ENCODE results near the gene A2ML1.
"Not testable (repeated sequence)": the region's sequence is repeated elsewhere in the genome, so short reads cannot be mapped to it uniquely, and the experiment has no call there.

The A2ML1 gene

GRCh38 chr12:8902703-8903102 lies 80.3 kb downstream of the A2ML1 start:
- not testable (repeated sequence) for H3K27me3 Mint-ChIP-seq, H3K9me3 Mint-ChIP-seq
- H3K36me3 Mint-ChIP-seq: peaks cover 13% of the 10 kb centered on the region
- H3K4me3 Mint-ChIP-seq: peak overlapping the region; percentile 3
- peak; percentile 64 for ATAC-seq
- H3K4me1 Mint-ChIP-seq: peaks cover 32% of the 10 kb centered on the region
- H3K27ac Mint-ChIP-seq: peak overlapping the region; percentile 35

DNA sequence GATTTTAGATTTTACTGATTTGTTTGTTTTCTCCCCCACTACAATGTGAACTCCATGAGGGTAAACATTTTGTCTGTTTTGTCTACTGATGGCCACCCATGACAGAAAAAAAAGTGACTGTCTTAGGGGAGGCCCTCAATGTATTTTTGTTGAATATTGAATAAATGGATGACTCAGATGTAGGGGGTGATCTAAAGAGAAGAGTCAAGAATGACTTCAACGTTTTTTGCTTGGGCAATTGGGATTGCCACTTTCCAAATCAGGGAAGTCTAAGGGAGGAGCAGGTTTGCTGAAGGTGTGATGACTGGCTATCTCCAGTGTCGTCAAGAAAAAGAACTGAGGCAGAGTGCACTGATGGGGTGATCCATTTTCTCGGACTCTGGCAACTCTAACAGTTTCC lies 81.2 kb downstream of the A2ML1 start:
- peak overlapping the region; percentile 35 for H3K27ac Mint-ChIP-seq
- H3K9me3 Mint-ChIP-seq: peaks cover 8% of the 10 kb centered on the region
- peaks cover 13% of the 10 kb centered on the region for H3K36me3 Mint-ChIP-seq
- H3K27me3 Mint-ChIP-seq: no peaks in the 10 kb centered on the region
- no peak for ATAC-seq
- H3K4me3 Mint-ChIP-seq: peak overlapping the region; percentile 35
- H3K4me1 Mint-ChIP-seq: peaks cover 32% of the 10 kb centered on the region

DNA sequence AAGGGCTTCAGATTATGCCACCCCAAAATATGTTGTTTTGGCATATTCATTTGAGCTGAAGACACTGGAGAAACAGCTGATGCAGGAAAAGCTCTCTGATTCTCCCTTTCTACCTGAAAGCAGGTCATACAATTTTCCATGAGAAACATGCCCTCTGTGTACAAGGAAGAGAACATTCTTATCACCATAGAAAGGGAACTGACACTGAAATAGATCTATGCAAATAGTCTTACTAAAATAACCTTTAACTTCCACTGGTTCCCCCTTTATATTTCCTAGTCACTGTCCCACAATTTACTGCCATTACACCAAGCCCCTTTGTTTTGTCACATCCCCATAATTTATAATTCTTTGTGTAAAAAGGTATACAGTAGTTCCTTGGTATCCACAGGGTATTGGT lies 82.2 kb downstream of the A2ML1 start:
- Mint-ChIP-seq H3K4me3 (no peak overlapping the region), H3K27ac (no peak overlapping the region), H3K36me3 (peaks cover 13% of the 10 kb centered on the region), H3K9me3 (peaks cover 8% of the 10 kb centered on the region), H3K27me3 (no peaks in the 10 kb centered on the region), H3K4me1 (peaks cover 32% of the 10 kb centered on the region)
- ATAC-seq: no peak

DNA sequence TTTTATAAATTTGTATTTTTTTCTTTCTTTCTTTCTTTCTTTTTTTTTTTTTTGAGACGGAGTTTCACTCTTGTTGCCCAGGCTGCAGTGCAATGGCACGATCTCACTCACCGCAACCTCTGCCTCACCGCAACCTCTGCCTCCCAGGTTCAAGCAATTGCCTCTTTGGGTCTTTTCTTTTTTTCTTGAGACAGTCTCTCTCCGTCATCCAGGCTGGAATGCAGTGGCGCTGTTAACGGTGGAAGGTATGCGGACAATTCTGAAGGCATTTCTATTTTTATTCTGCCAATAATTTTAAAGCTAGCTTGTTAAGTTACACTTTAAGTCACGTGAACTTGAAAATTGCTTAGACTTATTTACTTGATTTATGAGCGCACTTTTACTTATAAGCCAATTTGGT lies 83.1 kb downstream of the A2ML1 start:
- no peak for ATAC-seq
- peaks cover 32% of the 10 kb centered on the region for H3K4me1 Mint-ChIP-seq
- no peak overlapping the region for H3K27ac Mint-ChIP-seq

GRCh38 chr12:8906266-8907180 lies 84.1 kb downstream of the A2ML1 start:
- H3K27ac Mint-ChIP-seq: no peak overlapping the region
- no peaks in the 10 kb centered on the region for H3K27me3 Mint-ChIP-seq
- no peak for ATAC-seq
- H3K4me3 Mint-ChIP-seq: no peak overlapping the region
- peaks cover 8% of the 10 kb centered on the region for H3K9me3 Mint-ChIP-seq
- peaks cover 32% of the 10 kb centered on the region for H3K4me1 Mint-ChIP-seq
- peaks cover 13% of the 10 kb centered on the region for H3K36me3 Mint-ChIP-seq

More for the DNA sequence above, 83.1 kb downstream of the A2ML1 start:
- H3K27me3 Mint-ChIP-seq: no peaks in the 10 kb centered on the region
- H3K4me3 Mint-ChIP-seq: no peak overlapping the region
- peaks cover 13% of the 10 kb centered on the region for H3K36me3 Mint-ChIP-seq
- peaks cover 8% of the 10 kb centered on the region for H3K9me3 Mint-ChIP-seq

DNA sequence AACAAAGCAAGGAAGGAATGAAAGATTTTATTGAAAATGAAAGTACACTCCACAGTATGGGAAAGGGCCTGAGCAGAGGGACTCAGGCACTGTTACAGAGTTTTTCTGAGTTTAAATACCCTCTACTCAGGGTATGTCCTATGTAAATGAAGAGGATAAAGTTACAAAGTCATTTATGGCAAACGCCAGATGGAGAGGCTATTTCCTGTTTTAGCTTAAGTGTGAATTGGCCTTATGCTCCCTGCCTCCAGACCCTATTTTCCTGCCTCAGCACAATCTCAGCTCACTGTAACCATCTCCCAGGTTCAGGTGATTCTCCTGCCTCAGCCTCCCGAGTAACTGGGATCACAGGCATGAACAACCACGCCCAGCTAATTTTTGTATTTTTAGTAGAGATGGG lies 85.1 kb downstream of the A2ML1 start:
- Mint-ChIP-seq H3K36me3 (peaks cover 9% of the 10 kb centered on the region), H3K27me3 (no peaks in the 10 kb centered on the region)

DNA sequence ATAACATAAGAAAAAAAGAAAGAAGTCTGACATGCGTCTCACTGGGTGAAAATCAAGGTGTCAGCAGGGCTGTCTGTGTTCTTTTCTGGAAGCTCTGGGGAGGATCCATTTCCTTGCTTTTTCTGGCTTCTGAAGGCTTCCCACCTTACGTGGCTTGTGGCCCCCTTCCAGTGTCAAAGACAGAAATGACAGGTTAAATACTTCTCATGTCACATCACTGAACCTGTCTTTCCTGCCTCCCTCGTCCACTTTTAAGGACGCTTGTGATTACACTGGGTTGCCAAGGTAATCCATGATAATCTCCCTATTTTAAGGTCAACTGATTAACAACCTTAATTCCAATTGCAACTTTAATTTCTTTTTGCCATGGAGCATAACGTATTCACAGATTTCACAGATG lies 87.3 kb downstream of the A2ML1 start:
- no peak for ATAC-seq
- Mint-ChIP-seq H3K4me3 (no peak overlapping the region), H3K36me3 (no peaks in the 10 kb centered on the region)

More for the DNA sequence above, 85.1 kb downstream of the A2ML1 start:
- Mint-ChIP-seq H3K9me3 (peaks cover 6% of the 10 kb centered on the region), H3K4me3 (no peak overlapping the region), H3K4me1 (peaks cover 28% of the 10 kb centered on the region), H3K27ac (no peak overlapping the region)
- no peak for ATAC-seq

DNA sequence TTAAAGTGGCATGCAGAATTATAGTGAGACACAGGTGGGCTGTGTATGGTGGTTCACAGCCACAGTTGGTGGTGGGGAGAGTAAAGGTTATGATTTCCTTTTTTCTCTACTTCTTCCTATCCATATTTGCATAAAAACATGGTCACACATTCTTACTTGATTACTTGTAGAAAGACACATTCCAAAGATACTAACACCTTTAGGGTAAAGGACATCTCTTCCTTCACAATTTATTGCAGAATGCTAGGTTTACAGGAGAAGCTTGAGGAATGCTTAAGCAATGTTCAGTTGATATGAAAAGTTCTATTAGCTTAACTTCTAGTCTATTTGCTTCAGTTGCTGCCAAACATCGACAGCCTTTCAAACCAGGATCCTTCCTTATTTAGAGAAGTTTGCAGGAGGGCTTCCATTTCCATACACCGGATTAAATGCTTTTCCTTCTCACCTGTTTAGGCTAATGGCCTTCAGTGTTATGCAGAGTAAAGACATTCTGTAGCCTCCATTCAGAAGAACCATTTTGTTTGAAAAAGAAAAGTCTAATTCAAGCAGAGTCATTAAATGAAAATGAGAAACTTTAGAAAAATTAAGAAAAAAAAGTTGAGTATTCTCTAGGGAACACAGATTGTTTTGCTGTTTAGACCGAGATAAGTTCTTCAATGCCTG lies 89.3 kb downstream of the A2ML1 start:
- Mint-ChIP-seq H3K4me3 (no peak overlapping the region), H3K4me1 (peaks cover 15% of the 10 kb centered on the region), H3K9me3 (no peaks in the 10 kb centered on the region), H3K27me3 (no peaks in the 10 kb centered on the region), H3K36me3 (no peaks in the 10 kb centered on the region), H3K27ac (no peak overlapping the region)
- ATAC-seq: no peak

More for the DNA sequence above, 87.3 kb downstream of the A2ML1 start:
- Mint-ChIP-seq H3K4me1 (peaks cover 25% of the 10 kb centered on the region), H3K9me3 (no peaks in the 10 kb centered on the region), H3K27ac (no peak overlapping the region), H3K27me3 (no peaks in the 10 kb centered on the region)

DNA sequence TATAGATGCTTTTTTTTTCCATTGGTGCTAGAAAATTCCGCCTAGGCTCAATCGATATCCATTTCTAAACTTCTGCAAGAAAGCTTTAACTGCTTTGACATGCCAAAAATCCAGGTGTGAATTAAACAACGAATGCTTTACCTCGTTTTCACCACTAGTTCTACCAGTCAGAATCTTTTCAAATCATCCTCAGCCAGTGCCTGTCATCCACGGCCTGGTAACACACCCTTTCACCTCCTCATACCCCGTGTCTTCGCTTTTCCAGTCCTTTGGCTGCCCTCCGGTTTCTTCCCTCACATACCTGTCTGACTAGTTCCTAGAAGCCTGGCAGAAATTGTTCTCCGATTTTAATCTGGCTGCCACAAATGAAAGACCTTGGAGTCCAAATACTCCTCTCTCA lies 90.5 kb downstream of the A2ML1 start:
- Mint-ChIP-seq H3K27me3 (no peaks in the 10 kb centered on the region), H3K4me3 (no peak overlapping the region)

DNA sequence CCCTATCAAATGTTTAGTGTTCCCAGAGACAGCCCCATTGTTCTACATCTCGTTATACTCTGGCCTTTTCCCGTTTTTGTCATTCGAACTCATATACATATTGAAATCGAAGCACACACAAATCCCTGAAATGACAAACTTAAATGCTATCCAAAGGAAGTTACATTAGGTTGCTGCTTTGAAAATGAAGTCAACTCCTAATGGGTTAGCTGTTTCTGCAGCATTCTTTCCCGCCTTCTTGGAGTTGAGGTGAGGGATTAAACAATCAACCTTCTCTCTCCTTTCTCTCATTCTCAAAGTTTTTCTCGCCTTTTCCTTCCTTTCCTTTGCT lies 91.2 kb downstream of the A2ML1 start:
- Mint-ChIP-seq H3K4me1 (peaks cover 15% of the 10 kb centered on the region), H3K36me3 (peaks cover 3% of the 10 kb centered on the region), H3K9me3 (no peaks in the 10 kb centered on the region), H3K27ac (no peak overlapping the region), H3K4me3 (peak overlapping the region; percentile 84), H3K27me3 (no peaks in the 10 kb centered on the region)
- ATAC-seq: no peak

More for the DNA sequence above, 90.5 kb downstream of the A2ML1 start:
- Mint-ChIP-seq H3K4me1 (peaks cover 15% of the 10 kb centered on the region), H3K9me3 (no peaks in the 10 kb centered on the region), H3K36me3 (no peaks in the 10 kb centered on the region), H3K27ac (no peak overlapping the region)
- ATAC-seq: no peak

GRCh38 chr12:8914033-8914715 lies 91.8 kb downstream of the A2ML1 start, which contains the start of gene PHC1:
Gene PHC1 (plus strand): TSS chr12:8914509. CDS start chr12:8917678, 3,169 bp downstream.
- Mint-ChIP-seq H3K4me3 (peak within 1 kb of the TSS; percentile 84), H3K4me1 (peaks cover 15% of the 10 kb centered on the region)
- H3K9me3 Mint-ChIP-seq, H3K27ac Mint-ChIP-seq, H3K27me3 Mint-ChIP-seq, H3K36me3 Mint-ChIP-seq: not testable (repeated sequence)
- ATAC-seq: peak; percentile 85

DNA sequence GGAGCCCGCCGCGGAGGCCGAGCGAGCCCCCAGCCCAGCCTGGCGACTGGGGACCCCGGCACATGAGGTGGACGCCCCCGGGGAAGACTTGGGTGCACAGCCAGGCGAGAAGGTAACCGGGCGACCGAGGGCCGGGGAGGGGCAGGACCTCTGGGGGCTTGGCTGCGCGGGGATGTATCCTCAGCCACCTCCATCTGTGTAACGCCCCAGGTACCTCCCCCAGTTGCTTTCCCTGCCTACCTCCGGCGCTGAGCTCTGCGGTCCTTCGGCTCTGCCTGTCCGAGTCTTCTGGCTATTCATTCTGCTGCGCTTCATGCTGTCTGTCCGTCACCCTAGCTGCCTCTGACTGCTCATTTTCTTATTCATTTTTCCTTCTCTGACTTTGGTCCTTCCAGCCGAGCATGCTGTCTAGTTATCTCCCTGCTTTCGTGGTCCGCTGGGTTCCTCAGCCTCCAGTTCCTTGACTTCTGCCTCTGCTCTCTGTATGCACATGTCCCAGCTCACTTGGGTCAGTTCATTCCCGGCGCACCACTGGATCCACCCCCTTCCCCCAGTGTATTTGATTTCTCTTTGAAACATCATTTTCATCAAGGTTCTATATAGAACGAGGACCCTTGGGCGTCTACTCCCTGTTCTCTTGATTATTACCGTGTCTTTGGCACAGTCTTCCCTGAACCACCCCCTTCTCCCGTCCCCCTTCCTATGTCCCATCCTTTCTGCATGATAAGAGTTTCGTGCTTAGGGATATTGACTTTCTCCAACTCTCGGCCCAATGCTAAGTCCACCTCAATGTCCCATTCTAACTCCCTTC lies 92.5 kb downstream of the A2ML1 start:
- Mint-ChIP-seq H3K4me1 (peaks cover 15% of the 10 kb centered on the region), H3K36me3 (peaks cover 4% of the 10 kb centered on the region), H3K27me3 (no peaks in the 10 kb centered on the region), H3K27ac (no peak overlapping the region), H3K4me3 (no peak overlapping the region), H3K9me3 (no peaks in the 10 kb centered on the region)
- peak; percentile 91 for ATAC-seq

DNA sequence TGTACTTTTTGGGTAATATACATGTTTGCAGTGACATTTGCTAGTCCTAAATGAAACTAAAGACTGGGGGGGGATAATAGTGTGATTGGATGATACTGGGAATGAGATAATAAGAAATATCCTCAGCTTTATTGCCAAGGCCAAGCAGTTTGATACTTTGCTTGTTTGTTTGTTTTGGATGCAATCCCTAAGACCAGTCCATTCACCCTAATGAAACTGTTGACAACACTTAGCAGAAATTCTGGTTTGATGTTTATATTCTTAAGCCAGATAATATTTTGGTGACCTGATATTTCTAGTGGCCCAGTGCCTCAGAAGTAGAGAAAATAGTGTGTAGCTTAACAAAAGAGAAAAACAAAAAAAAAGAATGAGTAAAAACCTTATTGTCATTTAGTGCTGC lies 93.7 kb downstream of the A2ML1 start:
- peaks cover 15% of the 10 kb centered on the region for H3K4me1 Mint-ChIP-seq
- peaks cover 10% of the 10 kb centered on the region for H3K36me3 Mint-ChIP-seq
- H3K9me3 Mint-ChIP-seq: no peaks in the 10 kb centered on the region
- no peak overlapping the region for H3K4me3 Mint-ChIP-seq
- H3K27ac Mint-ChIP-seq: no peak overlapping the region
- no peaks in the 10 kb centered on the region for H3K27me3 Mint-ChIP-seq
- ATAC-seq: no peak

DNA sequence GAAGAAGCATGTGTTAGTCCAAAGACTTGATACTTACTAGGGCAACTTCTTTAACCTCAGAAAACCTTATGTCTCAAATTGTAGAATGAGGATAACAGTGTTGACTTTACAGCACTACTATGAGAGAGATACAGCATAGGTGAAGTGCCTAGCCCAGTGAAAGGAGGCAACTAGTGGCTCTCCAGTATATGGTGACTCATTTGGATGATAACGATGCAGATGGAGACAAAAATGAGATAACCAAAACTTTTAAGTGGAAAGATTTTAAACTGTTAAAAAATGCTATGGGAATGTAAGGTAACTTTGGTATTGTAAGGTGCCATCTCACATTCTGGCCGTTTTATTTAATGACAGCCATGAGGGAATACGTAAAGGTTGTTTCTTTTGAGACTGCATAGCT lies 94.6 kb downstream of the A2ML1 start:
- no peaks in the 10 kb centered on the region for H3K27me3 Mint-ChIP-seq
- H3K4me1 Mint-ChIP-seq: peaks cover 15% of the 10 kb centered on the region
- no peak overlapping the region for H3K27ac Mint-ChIP-seq
- no peak for ATAC-seq
- no peaks in the 10 kb centered on the region for H3K9me3 Mint-ChIP-seq
- H3K4me3 Mint-ChIP-seq: no peak overlapping the region
- peaks cover 16% of the 10 kb centered on the region for H3K36me3 Mint-ChIP-seq

DNA sequence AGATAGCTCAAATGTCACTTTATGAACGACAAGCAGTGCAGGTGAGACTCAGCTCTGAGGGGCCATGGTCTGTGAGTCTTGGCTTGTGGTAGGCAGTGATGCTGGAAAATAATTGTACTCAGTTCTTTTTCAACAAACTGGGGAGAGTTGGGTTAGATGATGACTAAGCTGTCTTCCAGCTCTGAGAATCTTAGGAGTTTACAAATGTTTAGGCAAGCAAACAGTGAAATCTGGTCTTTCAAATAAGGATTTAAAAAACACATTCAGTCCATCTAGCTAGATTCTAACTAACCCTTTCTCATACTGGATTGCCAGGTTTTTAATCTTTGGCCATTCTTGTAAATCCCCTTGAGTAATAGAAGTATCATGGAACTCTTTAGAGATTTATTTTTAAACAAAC lies 95.3 kb downstream of the A2ML1 start:
- H3K4me1 Mint-ChIP-seq: peaks cover 15% of the 10 kb centered on the region
- no peak overlapping the region for H3K4me3 Mint-ChIP-seq
- H3K9me3 Mint-ChIP-seq: no peaks in the 10 kb centered on the region
- ATAC-seq: no peak
- H3K36me3 Mint-ChIP-seq: peaks cover 22% of the 10 kb centered on the region
- H3K27ac Mint-ChIP-seq: no peak overlapping the region
- H3K27me3 Mint-ChIP-seq: no peaks in the 10 kb centered on the region

All from stimulated activated memory B cell treated with anti-CD40 and anti-IgM and Interleukin-4, amounts not matched to agents 10 μg/mL and 1 μg/mL and 100 μg/mL, for 72 hours (primary cell).